Right cardiac atrium (tissue), 5 donors: ENCODE data around the gene EIF3F. TPM values are rescaled to one million over a fixed set of nuclear protein-coding genes. Genes with fewer than 3 reads are reported as not detected.

Experiments
- ATAC-seq, 2 donors: fragments of 200-7000 bp; cut with Tn5 transposase; one replicate each; pipeline versions ENCODE4 v1.8.0 to v1.9.1; 2020; ENCODE audit warnings: moderate library complexity in 2 of 2, mild to moderate bottlenecking in 1 of 2
- DNase-seq, 3 donors: peaks; one replicate each; pipeline ENCODE4 v3.0.0-alpha.2; 2020
- H3K27ac ChIP-seq: one replicate; pipeline ENCODE4 v1.5.1; 2013; ENCODE audit warnings: mild to moderate bottlenecking, low read length, control low read depth, moderate library complexity
- H3K27me3 ChIP-seq: one replicate; pipeline ENCODE4 v1.6.1; 2013; ENCODE audit not compliant: control insufficient read depth, insufficient read depth
- H3K4me1 ChIP-seq: one replicate; pipeline ENCODE4 v1.6.1; 2013; ENCODE audit warnings: low read length; ENCODE audit not compliant: control insufficient read depth, insufficient read depth
- H3K4me3 ChIP-seq: one replicate; pipeline ENCODE4 v1.5.1; 2013; ENCODE audit warnings: low read length, control low read depth
- H3K9me3 ChIP-seq: one replicate; pipeline ENCODE4 v1.6.1; 2013; ENCODE audit warnings: low read length; ENCODE audit not compliant: control insufficient read depth
- WGBS: extraction: QIAGEN DNeasy Blood & Tissue Kit; methylation state at CpG from one replicate; pipeline ENCODE4 v1.1.7; 2013; 5-methylcytosine and 5-hydroxymethylcytosine counted together
- intact Hi-C, 4 donors: fragments of 100-400 bp; cut with DNase I; formaldehyde crosslinking; loops; one replicate each; pipeline versions ENCODE4 v1.11.0 to v1.14.0; 2022 to 2023
- long read RNA-seq, 4 donors: library from polyadenylated mRNA; unstranded; transcript quantifications; one replicate each; pipeline ENCODE4 v2.0.0, GENCODE V29; 2020 to 2021
- polyA plus RNA-seq: library from polyadenylated mRNA; stranded (reverse); fragments of 200-250 nt; gene quantifications from one replicate; pipeline ENCODE4 v1.2.3, GENCODE V29; 2013
- total RNA-seq, 4 donors: library from RNA; stranded (reverse); fragmentation: NEBNext Ultra II Directional; extraction: Animal tissue kit (Norgen Biotek cat#: 25700); gene quantifications; one replicate each; pipeline ENCODE4 v1.2.1, GENCODE V29; 2021
- donor health status: healthy with polysubstance abuse.
- donor health status: DM: no; HTN: yes; CAD: no.
- donor health status: DM: no; HTN: no; CAD: no.
- donor health status: DM: no; HTN: yes; CAD: no; lungs with severe emphysema.
- donor health status: DM: yes; HTN: yes; CAD: no.

Gene EIF3F
- total RNA-seq, result 100 to 1,000 TPM; 152 to 175 (median 159) TPM
- 179 TPM for polyA plus RNA-seq
- long read RNA-seq, donor 1, transcript EIF3F-201 (8 exons, 1,254 nt), result major isoform, 197 of 209 reads
- long read RNA-seq, donor 1, partial matches to known transcripts, result 4 of 209 reads
- long read RNA-seq, donor 1, other reads (novel, unspliced or antisense), result 7 of 209 reads
- long read RNA-seq, donor 2, transcript EIF3F-201 (8 exons, 1,254 nt), result major isoform, 109 of 119 reads
- long read RNA-seq, donor 2, partial matches to known transcripts, result 3 of 119 reads
- long read RNA-seq, donor 2, other reads (novel, unspliced or antisense), result 7 of 119 reads
- long read RNA-seq, donor 3, transcript EIF3F-201 (8 exons, 1,254 nt), result major isoform, 568 of 587 reads
- long read RNA-seq, donor 3, partial matches to known transcripts, result 6 of 587 reads
- long read RNA-seq, donor 3, other reads (novel, unspliced or antisense), result 13 of 587 reads
- long read RNA-seq, donor 4, transcript EIF3F-201 (8 exons, 1,254 nt), result major isoform, 139 of 141 reads
- long read RNA-seq, donor 4, partial matches to known transcripts, result 0 of 141 reads
- long read RNA-seq, donor 4, other reads (novel, unspliced or antisense), result 2 of 141 reads

GRCh38 chr11:7986768-7987559 lies at the start of gene EIF3F:
TSS of gene EIF3F (plus strand) at chr11:7987337. CDS start at chr11:7987353, 16 bp downstream.
- no peaks in the 10 kb centered on the region for H3K4me1 ChIP-seq
- WGBS, result under 1% methylated on average over 47 of the region's 47 CpGs
- H3K27me3 ChIP-seq, result no peaks in the 10 kb centered on the region
- intact Hi-C loops, result loop anchor here (2.0 to 5.0 kb wide), 2 partner anchors 94 to 95 kb away; no protein-coding TSS in a partner anchor
- DNase-seq, result peak; percentile 88 to 92 (median 92)
- peak; percentile 99 to 100 for ATAC-seq
- no peaks in the 10 kb centered on the region for H3K9me3 ChIP-seq
- H3K4me3 ChIP-seq, result peak within 1 kb of the TSS; percentile 99
- H3K27ac ChIP-seq, result peak within 1 kb of the TSS; percentile 68

GRCh38 chr11:7941146-7941545 lies 46.0 kb upstream of the EIF3F start:
- Histone ChIP-seq H3K27ac (no peak overlapping the region), H3K4me1 (no peaks in the 10 kb centered on the region), H3K9me3 (peaks cover 3% of the 10 kb centered on the region), H3K27me3 (no peaks in the 10 kb centered on the region), H3K4me3 (no peak overlapping the region)
- DNase-seq, result no peak
- ATAC-seq, result no peak
- intact Hi-C loops, result no loop called here
- WGBS, result 48% methylated on average over 5 of the region's 5 CpGs

GRCh38 chr11:7941608-7942007 lies 45.5 kb upstream of the EIF3F start, which contains the start of gene OR10A3:
TSS of gene OR10A3 (minus strand) at chr11:7941708. CDS start at chr11:7939520, 2,188 bp downstream.
- no peak for DNase-seq
- ATAC-seq, result no peak
- intact Hi-C loops, result no loop called here
- Histone ChIP-seq H3K9me3 (peaks cover 3% of the 10 kb centered on the region), H3K27ac (no peak within 1 kb of the TSS), H3K4me3 (no peak within 1 kb of the TSS), H3K27me3 (no peaks in the 10 kb centered on the region), H3K4me1 (no peaks in the 10 kb centered on the region)
- WGBS, result 84% methylated on average over 2 of the region's 2 CpGs

- intact Hi-C loops, result no loop called here
- no peak for ATAC-seq
- H3K4me3 ChIP-seq, result no peak overlapping the region
- peaks cover 3% of the 10 kb centered on the region for H3K9me3 ChIP-seq
- H3K27me3 ChIP-seq, result no peaks in the 10 kb centered on the region
- DNase-seq, result no peak
- WGBS, result 87% methylated on average over 2 of the region's 2 CpGs
- no peak overlapping the region for H3K27ac ChIP-seq
- no peaks in the 10 kb centered on the region for H3K4me1 ChIP-seq
Measured at GRCh38 chr11:7944123-7944522, 43.0 kb upstream of the EIF3F start.

GRCh38 chr11:7949934-7950333 lies 37.2 kb upstream of the EIF3F start:
- Histone ChIP-seq H3K4me1 (no peaks in the 10 kb centered on the region), H3K4me3 (no peak overlapping the region), H3K9me3 (peaks cover under 1% of the 10 kb centered on the region), H3K27me3 (no peaks in the 10 kb centered on the region), H3K27ac (no peak overlapping the region)
- ATAC-seq (no peak), DNase-seq (no peak)
- intact Hi-C loops, result no loop called here
- 78% methylated on average over 1 of the region's 1 CpG for WGBS

- no peak overlapping the region for H3K27ac ChIP-seq
- intact Hi-C loops, result no loop called here
- WGBS, result 85% methylated on average over 1 of the region's 1 CpG
- no peaks in the 10 kb centered on the region for H3K9me3 ChIP-seq
- H3K4me1 ChIP-seq, result no peaks in the 10 kb centered on the region
- DNase-seq, result no peak
- no peak for ATAC-seq
- H3K4me3 ChIP-seq, result no peak overlapping the region
- H3K27me3 ChIP-seq, result no peaks in the 10 kb centered on the region
Measured at GRCh38 chr11:7955191-7955590, 31.9 kb upstream of the EIF3F start.

GRCh38 chr11:7964261-7964660 lies 22.9 kb upstream of the EIF3F start:
- DNase-seq (no peak), ATAC-seq (no peak)
- Histone ChIP-seq H3K27me3 (no peaks in the 10 kb centered on the region), H3K4me3 (no peak overlapping the region), H3K27ac (no peak overlapping the region), H3K9me3 (no peaks in the 10 kb centered on the region), H3K4me1 (no peaks in the 10 kb centered on the region)
- WGBS, result 54% methylated on average over 3 of the region's 3 CpGs
- intact Hi-C loops, result no loop called here

GRCh38 chr11:7964873-7965272 lies 22.3 kb upstream of the EIF3F start:
- no peak overlapping the region for H3K4me3 ChIP-seq
- intact Hi-C loops, result no loop called here

GRCh38 chr11:7965386-7965785 lies 21.8 kb upstream of the EIF3F start, which contains the start of gene NLRP10:
TSS of gene NLRP10 (minus strand) at chr11:7965447. CDS start at chr11:7963495, 1,952 bp downstream.
- no peak within 1 kb of the TSS for H3K4me3 ChIP-seq
- ATAC-seq (no peak), DNase-seq (no peak)
- 71% methylated on average over 1 of the region's 1 CpG for WGBS
- H3K4me1 ChIP-seq, result no peaks in the 10 kb centered on the region
- H3K27me3 ChIP-seq, result no peaks in the 10 kb centered on the region
- no peak within 1 kb of the TSS for H3K27ac ChIP-seq
- H3K9me3 ChIP-seq, result no peaks in the 10 kb centered on the region
- intact Hi-C loops, result no loop called here

More at GRCh38 chr11:7964873-7965272, 22.3 kb upstream of the EIF3F start:
- no peak overlapping the region for H3K27ac ChIP-seq
- no peaks in the 10 kb centered on the region for H3K4me1 ChIP-seq
- no peak for DNase-seq
- no peaks in the 10 kb centered on the region for H3K27me3 ChIP-seq
- no peak for ATAC-seq
- H3K9me3 ChIP-seq, result no peaks in the 10 kb centered on the region

GRCh38 chr11:7967097-7967496 lies 20.0 kb upstream of the EIF3F start:
- Histone ChIP-seq H3K27ac (no peak overlapping the region), H3K4me3 (no peak overlapping the region), H3K9me3 (no peaks in the 10 kb centered on the region), H3K27me3 (no peaks in the 10 kb centered on the region), H3K4me1 (no peaks in the 10 kb centered on the region)
- ATAC-seq (no peak), DNase-seq (no peak)
- intact Hi-C loops, result no loop called here
- WGBS, result 63% methylated on average over 1 of the region's 1 CpG

GRCh38 chr11:7967826-7968225 lies 19.3 kb upstream of the EIF3F start:
- DNase-seq, result no peak
- ATAC-seq, result no peak
- intact Hi-C loops, result no loop called here
- Histone ChIP-seq H3K27me3 (no peaks in the 10 kb centered on the region), H3K4me3 (no peak overlapping the region), H3K4me1 (no peaks in the 10 kb centered on the region), H3K9me3 (no peaks in the 10 kb centered on the region), H3K27ac (no peak overlapping the region)
